Testis (tissue), 2 donors: ENCODE results near the gene MRM1.

Experiments used
- CTCF ChIP-seq, 3 experiments: fragments of 450-650 bp in 2 of 3; fragments of 200-600 bp in 1 of 3; sonication (generic) in 1 of 3; IDR thresholded peaks; one replicate each; pipeline ENCODE4 v1.5.1; 2016 to 2019; ENCODE audit warnings: antibody characterized with exemption in 3 of 3, mild to moderate bottlenecking in 2 of 3, moderate library complexity in 1 of 3
- POLR2A ChIP-seq: fragments of 450-650 bp; IDR thresholded peaks from one replicate; pipeline ENCODE4 v1.6.1; 2017; ENCODE audit warnings: antibody characterized with exemption, mild to moderate bottlenecking, moderate library complexity

- TF ChIP-seq CTCF (IDR thresholded peaks at IDR 0.05) = no peak
- no peak for TF ChIP-seq POLR2A
Measured at GRCh38 chr17:36647636-36648035, 46.3 kb downstream of the MRM1 start.
